SK-N-MC (cell line): Measurements from ENCODE around the gene ZNF526.

ENCODE experiments used
- EZH2 ChIP-seq: fragments of 200-600 bp; sonication (generic); IDR thresholded peaks from one replicate; pipeline ENCODE4 v1.6.1; 2017; ENCODE audit warnings: antibody characterized with exemption
- POLR2AphosphoS5 ChIP-seq: IDR thresholded peaks from 2 replicates; pipeline ENCODE4 v1.6.1; 2012; ENCODE audit warnings: mild to moderate bottlenecking, low read depth, low read length, borderline replicate concordance

- TF ChIP-seq POLR2AphosphoS5 (no peak), EZH2 (no peak)
Observed at GRCh38 chr19:42204664-42205063, 15.4 kb upstream of the ZNF526 start.
